Endothelial cell of umbilical vein (primary cell): ENCODE results near the gene PUM2.

Source experiments
- EZH2 ChIP-seq: IDR thresholded peaks from 2 replicates; pipeline ENCODE4 v1.6.1; 2012; ENCODE audit warnings: borderline replicate concordance, low read depth, mild to moderate bottlenecking, moderate library complexity, low read length, inconsistent platforms; ENCODE audit not compliant: severe bottlenecking
- FOS ChIP-seq: IDR thresholded peaks from 2 replicates; pipeline ENCODE4 v1.6.1; 2011; ENCODE audit warnings: mild to moderate bottlenecking, low read length, moderate library complexity, borderline replicate concordance; ENCODE audit not compliant: insufficient read depth
- POLR2A ChIP-seq: IDR thresholded peaks from 2 replicates; pipeline ENCODE4 v1.6.1; 2012; ENCODE audit warnings: low read depth, mild to moderate bottlenecking, control low read depth, low read length
- TF ChIP-seq, protein P1 (sequence below), 2 donors: IDR thresholded peaks; 1 replicate in 1 of 2; 2 replicates in 1 of 2; pipeline ENCODE4 v1.5.1; 2011; ENCODE audit warnings: low read length in 2 of 2, mild to moderate bottlenecking in 2 of 2, moderate library complexity in 2 of 2, control low read depth in 1 of 2, inconsistent platforms in 1 of 2, low read depth in 1 of 2; ENCODE audit not compliant: insufficient read depth in 1 of 2; ENCODE audit errors: extremely low read depth in 1 of 2

DNA sequence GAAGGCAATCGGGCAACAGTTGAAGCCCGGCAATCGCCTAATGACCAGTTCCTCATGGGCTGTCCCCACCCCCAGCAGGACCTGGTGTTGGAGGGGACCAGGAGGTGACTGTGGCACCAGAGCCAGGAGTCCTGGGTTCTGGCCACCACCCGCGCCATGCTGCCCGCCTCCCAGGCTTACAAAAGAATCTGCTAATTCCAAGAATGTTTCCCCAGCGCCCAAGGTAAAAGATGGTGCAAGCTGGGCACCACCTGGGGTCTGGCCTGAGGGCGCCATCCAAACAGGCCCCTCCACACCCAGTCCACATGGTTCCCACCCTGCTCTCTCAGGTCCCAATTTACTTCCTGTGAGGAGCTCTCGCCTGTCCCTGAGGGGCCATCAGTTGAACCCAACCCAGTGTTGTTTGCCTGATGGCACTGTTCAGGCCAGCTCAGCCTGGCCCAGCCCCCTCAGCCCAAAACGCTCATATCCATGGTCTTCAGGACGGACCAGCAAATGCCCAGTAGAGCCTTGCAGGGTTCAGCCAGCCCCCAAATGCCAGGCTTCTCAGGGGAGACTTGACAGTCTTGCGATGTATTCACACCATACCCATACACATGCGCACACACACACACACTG lies 130.8 kb downstream of the PUM2 start:
- no peak for TF ChIP-seq POLR2A
- TF ChIP-seq EZH2, result no peak
- TF ChIP-seq, protein P1, sequence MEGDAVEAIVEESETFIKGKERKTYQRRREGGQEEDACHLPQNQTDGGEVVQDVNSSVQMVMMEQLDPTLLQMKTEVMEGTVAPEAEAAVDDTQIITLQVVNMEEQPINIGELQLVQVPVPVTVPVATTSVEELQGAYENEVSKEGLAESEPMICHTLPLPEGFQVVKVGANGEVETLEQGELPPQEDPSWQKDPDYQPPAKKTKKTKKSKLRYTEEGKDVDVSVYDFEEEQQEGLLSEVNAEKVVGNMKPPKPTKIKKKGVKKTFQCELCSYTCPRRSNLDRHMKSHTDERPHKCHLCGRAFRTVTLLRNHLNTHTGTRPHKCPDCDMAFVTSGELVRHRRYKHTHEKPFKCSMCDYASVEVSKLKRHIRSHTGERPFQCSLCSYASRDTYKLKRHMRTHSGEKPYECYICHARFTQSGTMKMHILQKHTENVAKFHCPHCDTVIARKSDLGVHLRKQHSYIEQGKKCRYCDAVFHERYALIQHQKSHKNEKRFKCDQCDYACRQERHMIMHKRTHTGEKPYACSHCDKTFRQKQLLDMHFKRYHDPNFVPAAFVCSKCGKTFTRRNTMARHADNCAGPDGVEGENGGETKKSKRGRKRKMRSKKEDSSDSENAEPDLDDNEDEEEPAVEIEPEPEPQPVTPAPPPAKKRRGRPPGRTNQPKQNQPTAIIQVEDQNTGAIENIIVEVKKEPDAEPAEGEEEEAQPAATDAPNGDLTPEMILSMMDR (IDR thresholded peaks at IDR 0.05; ENCODE audit: extremely low read depth in 1 of 2, insufficient read depth in 1 of 2, low read depth in 1 of 2, low read length in 2 of 2), result no peak
- TF ChIP-seq FOS, result no peak
